NCI-H1930 (cell line): ENCODE results near the gene OSTC.
"Not testable (repeated sequence)": the region's sequence is repeated elsewhere in the genome, so short reads cannot be mapped to it uniquely, and the experiment has no call there.

Experiments used
- DNase-seq, 2 experiments: peaks; one replicate each; lab custom pipeline; 2025; lab: John Stamatoyannopoulos, UW

Gene OSTC

GRCh38 chr4:108646706-108647105, 3.7 kb upstream of the OSTC start:
- DNase-seq = no peak

- no peak for DNase-seq
Measured at GRCh38 chr4:108649863-108650211, 562 bp upstream of the OSTC start.

GRCh38 chr4:108651014-108651791, 804 bp downstream of the OSTC start:
- no peak for DNase-seq

- no peak for DNase-seq
Measured at GRCh38 chr4:108662629-108663028, 12.2 kb downstream of the OSTC start.

- DNase-seq = no peak
Measured at GRCh38 chr4:108674356-108674977, 24.1 kb downstream of the OSTC start.

GRCh38 chr4:108681321-108681809, 31.0 kb downstream of the OSTC start:
- DNase-seq = no peak

GRCh38 chr4:108683479-108683878, 33.1 kb downstream of the OSTC start:
- DNase-seq = no peak

- DNase-seq = no peak
Measured at GRCh38 chr4:108685036-108685686, 34.8 kb downstream of the OSTC start.

GRCh38 chr4:108690738-108691137, 40.3 kb downstream of the OSTC start:
- no peak for DNase-seq

GRCh38 chr4:108693211-108693610, 42.8 kb downstream of the OSTC start:
- no peak for DNase-seq

- DNase-seq = no peak
Measured at GRCh38 chr4:108693819-108694218, 43.4 kb downstream of the OSTC start.

GRCh38 chr4:108694423-108694822, 44.0 kb downstream of the OSTC start:
- no peak for DNase-seq

- no peak for DNase-seq
Measured at GRCh38 chr4:108695062-108695461, 44.7 kb downstream of the OSTC start.

- no peak for DNase-seq
Measured at GRCh38 chr4:108696160-108696559, 45.8 kb downstream of the OSTC start.

- no peak for DNase-seq
Measured at GRCh38 chr4:108700081-108700757, 49.8 kb downstream of the OSTC start.

GRCh38 chr4:108702960-108703359, 52.6 kb downstream of the OSTC start:
- no peak for DNase-seq

GRCh38 chr4:108703370-108703769, 53.0 kb downstream of the OSTC start:
- DNase-seq = no peak

GRCh38 chr4:108703966-108704365, 53.6 kb downstream of the OSTC start:
- no peak for DNase-seq

GRCh38 chr4:108706289-108706688, 55.9 kb downstream of the OSTC start:
- no peak for DNase-seq

GRCh38 chr4:108709234-108709633, 58.8 kb downstream of the OSTC start:
- no peak for DNase-seq

- no peak for DNase-seq
Measured at GRCh38 chr4:108709722-108710121, 59.3 kb downstream of the OSTC start.

GRCh38 chr4:108710578-108710977, 60.2 kb downstream of the OSTC start:
- not testable (repeated sequence) for DNase-seq

- no peak for DNase-seq
Measured at GRCh38 chr4:108714880-108715279, 64.5 kb downstream of the OSTC start.
